ENCODE data around the gene RARB.

Gene RARB

GRCh38 chr3:25472731-25473130 is 44.7 kb downstream of the RARB start:
- no peak for DNase-seq (ENCODE audit: low read depth in 2 of 2)

DNA sequence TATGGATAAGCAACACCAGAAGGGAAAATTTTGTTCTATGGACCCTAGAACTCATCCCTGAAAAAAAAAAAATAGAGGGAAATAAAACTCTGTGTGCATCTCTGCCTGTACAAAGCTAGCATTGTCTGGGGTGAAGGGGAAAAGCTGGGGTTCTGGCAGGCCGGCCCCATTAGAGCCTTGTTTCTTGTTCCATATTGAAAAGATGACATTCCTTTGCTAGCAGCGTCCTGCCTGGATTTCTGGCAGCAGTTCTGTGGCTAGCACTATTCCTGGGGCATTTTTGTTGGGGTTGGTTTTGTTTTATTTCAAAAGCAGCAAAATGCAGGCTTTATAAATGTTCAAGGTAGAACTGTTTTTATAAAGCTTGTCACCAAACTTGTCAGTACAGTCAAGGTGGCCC is 45.2 kb downstream of the RARB start:
- DNase-seq (ENCODE audit: low read depth in 2 of 2): no peak

DNA sequence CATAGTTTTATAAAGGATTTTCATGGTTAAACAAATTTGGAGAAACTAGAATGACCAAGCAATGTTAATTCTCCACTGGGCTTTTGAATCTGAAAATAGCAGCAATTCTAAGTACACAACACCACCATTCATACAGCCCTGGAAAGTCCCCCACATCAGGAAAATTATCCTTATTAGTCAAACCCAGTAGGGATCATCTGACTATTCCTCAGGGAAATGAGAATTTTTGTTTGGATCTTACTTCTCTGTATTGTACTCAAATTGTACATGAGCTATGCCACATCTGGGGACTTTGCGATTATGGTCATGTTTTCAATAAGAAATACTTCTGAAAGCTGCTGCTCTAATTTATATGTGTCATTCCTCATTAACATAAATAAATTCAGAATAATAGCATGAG is 46.0 kb downstream of the RARB start:
- no peak for DNase-seq (ENCODE audit: low read depth in 2 of 2)

GRCh38 chr3:25476639-25477038 is 48.6 kb downstream of the RARB start:
- DNase-seq (ENCODE audit: low read depth in 2 of 2): no peak

GRCh38 chr3:25478211-25478757 is 50.2 kb downstream of the RARB start:
- no peak for DNase-seq (ENCODE audit: low read depth in 2 of 2)

DNA sequence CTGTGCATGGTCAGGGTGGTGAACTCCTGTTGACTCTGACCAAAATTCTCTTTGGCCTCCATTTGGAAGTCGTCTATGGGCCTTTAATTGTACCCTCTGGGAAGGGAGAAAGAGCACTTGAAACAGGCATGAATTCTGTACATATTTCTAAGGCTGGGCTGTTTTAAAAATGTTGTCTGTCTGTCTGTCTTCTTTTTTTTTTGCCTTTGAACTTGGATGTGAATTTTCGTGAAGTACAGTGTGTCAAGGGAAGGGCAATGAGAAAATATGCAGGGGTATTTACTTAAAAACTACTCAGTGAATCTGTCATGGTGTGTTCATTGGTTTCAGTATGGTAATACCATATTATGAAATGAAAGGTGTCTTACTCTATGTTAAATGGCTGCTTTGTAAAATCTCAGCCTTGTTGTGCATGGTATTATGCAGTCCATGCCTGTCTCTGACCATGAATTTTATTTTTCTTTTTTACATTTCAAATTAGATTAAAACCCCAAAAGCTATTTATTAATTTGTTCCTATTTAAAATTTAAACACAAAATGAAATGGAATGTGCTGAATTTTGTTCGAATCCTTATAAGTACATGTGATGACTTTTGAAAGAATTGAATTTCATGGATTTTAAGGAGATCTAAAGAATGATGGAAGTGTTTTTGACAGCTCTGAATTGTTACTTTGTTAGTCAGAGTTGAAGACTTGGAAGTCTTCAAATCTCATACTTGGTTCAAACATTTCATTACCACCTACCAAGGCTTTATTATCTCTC is 51.1 kb downstream of the RARB start:
- DNase-seq (ENCODE audit: low read depth in 2 of 2): no peak

- DNase-seq (ENCODE audit: low read depth in 2 of 2): no peak
Measured at GRCh38 chr3:25479727-25480010, 51.6 kb downstream of the RARB start.

DNA sequence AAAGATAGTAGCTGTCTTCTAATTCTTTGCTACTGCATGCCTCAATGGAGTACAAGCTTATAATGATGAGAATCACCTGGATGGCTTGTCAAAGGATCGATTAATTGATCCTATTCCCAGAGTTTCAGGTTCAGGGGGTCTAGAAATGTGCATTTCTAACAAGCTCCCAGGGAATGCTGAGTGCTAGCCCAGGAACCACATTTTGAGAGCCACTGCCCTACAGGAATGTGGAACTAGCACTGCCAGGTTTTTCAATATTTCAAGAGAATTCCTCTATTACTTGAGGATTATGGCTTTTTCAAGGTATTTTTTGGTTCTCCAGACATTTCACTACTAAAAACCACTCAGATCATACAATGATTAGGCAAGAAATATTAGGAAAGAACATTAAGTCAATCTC is 52.7 kb downstream of the RARB start:
- no peak for DNase-seq (ENCODE audit: low read depth in 2 of 2)

DNA sequence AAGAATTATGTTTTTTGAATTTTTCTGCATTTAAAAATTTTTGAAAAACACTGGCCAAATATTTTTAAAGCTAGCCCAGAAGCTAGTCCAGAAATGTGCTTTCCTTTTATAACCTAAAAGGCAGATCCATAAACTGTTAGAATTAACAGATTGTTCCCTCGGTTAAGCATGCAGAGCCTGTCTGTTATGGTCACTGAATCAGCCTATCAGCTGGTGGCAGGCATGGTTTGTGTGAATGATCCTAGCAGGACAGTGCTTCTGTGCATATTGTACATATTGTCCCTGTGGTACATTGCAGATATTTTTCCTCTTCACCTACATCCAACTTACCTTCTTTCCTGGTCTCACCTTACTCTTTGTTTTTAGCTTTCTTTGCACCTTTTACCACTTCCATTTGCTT is 53.3 kb downstream of the RARB start:
- no peak for DNase-seq (ENCODE audit: low read depth in 2 of 2)

DNA sequence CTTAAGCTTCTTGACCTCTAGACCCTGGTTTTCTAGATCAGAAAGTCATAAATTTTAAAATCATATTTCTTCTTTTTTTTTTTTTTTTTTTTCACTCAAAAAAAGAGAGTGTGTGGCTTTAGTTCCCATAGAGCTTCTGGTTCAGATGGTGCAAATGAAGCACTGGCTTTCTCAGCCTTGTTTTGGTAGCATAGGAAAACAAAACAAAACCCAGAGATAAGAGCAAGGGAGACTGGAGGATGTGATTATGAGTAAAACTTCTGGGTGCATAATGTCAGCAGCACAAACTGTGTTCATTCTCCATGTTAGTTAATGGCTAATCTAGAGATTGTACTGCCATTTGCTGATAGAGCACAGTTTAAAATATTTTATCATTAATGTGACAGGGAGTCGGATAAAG is 55.4 kb downstream of the RARB start:
- DNase-seq (ENCODE audit: low read depth in 2 of 2): no peak

- no peak for DNase-seq (ENCODE audit: low read depth in 2 of 2)
Measured at GRCh38 chr3:25485673-25486072, 57.6 kb downstream of the RARB start.

DNA sequence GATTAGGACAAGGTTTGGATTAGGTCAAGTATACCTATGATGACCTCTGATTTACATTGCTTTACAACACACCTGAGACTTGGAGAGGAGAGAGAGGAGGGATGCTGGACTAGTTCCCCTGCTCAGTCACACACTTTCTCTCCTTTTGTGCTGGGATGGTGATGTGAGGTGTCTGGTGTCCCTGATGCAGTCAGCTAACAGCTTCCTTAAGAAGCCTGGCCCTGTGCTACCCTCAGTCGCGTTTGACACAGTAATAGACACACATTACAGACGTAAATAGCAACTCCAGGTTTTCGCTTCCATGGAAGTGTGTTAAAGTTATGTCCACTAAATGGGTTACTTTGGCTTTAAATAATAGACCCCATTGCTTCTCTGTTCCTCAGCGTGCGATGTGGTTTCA is 58.9 kb downstream of the RARB start:
- DNase-seq (ENCODE audit: low read depth in 2 of 2): no peak

DNA sequence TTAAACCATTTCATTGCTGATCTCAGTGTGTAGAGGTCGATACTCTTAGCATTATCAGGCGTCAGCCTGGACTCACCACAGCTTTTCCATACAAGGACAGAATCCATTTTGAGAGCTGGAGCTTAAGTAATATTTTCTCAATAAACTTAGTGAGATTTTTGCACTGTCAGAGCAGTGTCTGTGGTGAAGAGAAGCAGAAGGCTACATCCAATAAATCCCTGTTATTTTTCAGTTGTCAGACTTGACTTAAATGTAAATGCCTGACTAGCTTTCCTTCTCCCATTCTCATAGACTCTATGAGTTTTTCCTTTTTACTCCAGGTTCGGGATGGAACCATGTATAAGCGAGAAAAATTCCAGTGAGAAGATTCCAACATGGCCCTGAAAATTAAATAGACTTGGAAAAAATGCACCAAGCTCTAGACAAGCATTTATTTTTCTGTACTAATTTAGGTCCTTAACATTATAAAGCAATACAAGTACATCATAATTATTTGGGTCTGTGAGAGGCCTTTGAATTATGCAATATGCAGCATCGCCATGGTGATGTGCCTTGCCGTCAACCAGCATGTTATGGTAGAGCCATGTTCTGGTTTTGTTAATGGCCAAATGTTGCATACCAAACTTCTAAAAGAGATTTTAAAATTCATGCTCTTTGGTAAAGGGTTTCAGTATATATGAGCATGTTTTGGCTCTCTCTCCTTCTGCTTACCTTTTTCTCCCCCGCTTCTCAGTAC is 62.0 kb downstream of the RARB start:
- DNase-seq (ENCODE audit: low read depth in 2 of 2): no peak

- no peak for DNase-seq (ENCODE audit: low read depth in 2 of 2)
Measured at GRCh38 chr3:25493246-25493645, 65.2 kb downstream of the RARB start.

- DNase-seq (ENCODE audit: low read depth in 2 of 2): no peak
Measured at GRCh38 chr3:25493786-25494185, 65.7 kb downstream of the RARB start.

DNA sequence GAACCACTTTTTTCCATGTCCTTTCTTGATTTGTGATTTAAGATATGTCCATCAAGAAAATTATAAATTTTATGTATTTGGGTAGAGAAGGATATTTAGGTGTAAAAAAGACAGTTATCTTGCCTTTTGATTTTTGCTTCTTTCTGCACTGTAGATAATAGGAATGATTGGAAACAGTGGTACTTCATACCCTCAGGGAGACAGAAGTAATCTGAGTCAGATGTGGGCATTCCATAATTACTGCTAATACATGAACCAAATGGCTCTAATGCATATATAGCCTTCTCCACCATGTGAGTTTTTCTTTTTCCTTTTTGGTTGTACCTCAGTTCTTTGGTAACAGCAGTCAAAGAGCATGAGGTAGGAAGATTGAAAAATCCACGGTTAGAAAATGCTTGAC is 67.2 kb downstream of the RARB start:
- DNase-seq (ENCODE audit: low read depth in 2 of 2): no peak

- DNase-seq (ENCODE audit: low read depth in 2 of 2): no peak
Measured at GRCh38 chr3:25495726-25496253, 67.7 kb downstream of the RARB start.

DNA sequence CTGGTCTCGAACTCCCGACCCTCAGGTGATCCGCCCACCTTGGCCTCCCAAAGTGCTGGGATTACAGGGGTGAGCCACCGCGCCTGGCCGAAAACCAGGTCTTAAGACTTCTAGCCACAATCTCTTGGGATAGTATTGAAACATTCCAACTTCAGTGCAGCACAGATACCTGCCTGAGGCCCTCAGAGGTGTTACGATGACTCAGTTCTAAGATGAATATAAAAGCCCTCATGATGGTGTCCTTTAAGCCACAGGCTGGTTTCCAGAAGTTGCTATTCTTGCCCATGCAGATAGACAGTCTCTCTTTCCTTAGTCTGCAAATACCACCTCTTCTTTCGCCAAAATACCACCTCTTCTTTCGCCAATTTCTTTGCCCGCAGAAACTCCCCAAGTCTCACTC is 69.0 kb downstream of the RARB start:
- DNase-seq (ENCODE audit: low read depth in 2 of 2): no peak

- DNase-seq (ENCODE audit: low read depth in 2 of 2): no peak
Measured at GRCh38 chr3:25500706-25501210, 72.7 kb downstream of the RARB start.

- DNase-seq (ENCODE audit: low read depth in 2 of 2): no peak
Measured at GRCh38 chr3:25502233-25502632, 74.2 kb downstream of the RARB start.

DNA sequence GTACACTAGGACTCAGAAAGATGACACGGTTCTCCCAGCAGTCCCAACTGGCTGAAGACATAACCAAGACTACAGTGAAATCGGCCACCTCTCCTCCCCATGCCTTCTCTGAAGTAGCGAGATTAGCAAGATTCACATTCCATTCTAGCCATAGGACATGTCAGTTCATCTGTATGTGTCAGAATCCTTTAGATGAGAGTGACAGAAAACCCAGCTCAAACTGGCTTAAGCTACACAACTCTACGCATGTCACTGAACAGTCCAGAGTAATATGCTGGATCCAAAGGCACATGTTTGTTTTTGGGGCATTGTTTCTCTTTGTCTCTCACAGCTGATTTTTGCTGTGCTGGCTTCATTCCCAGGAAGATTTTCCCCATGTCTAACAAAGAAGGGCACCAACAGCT is 75.8 kb downstream of the RARB start:
- DNase-seq (ENCODE audit: low read depth in 2 of 2): no peak

- DNase-seq (ENCODE audit: low read depth in 2 of 2): no peak
Measured at GRCh38 chr3:25505581-25505980, 77.5 kb downstream of the RARB start.

DNA sequence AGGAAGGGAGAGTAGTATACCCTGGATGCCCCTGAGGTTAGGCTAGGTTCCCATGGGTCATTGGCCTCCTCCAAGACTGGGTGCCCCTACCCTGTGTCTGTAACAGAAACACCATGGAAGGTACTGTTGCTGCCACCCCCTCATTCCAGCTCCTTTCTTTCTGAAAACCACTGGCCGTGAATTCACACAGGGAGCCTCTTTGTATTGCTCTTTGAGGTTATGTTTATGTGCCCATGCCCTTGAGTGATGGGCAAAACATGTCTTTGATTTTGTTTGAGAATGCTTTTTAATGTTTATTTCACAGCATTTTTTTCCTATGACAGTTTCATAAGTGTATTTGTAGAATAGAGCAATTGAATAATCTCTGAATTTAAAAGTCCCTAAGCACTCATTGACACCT is 79.7 kb downstream of the RARB start:
- no peak for DNase-seq (ENCODE audit: low read depth in 2 of 2)

Measured in stimulated activated CD8-positive, alpha-beta memory T cell treated with anti-CD3 and anti-CD28 coated beads, Interleukin-7, amount 100 ng/mL, for 1 hour (primary cell).